Stimulated activated CD4-positive, alpha-beta T cell treated with anti-CD3 and anti-CD28 coated beads, Interleukin-2, amount 100 ng/mL, for 48 hours (primary cell): Measurements from ENCODE around the gene DSCAML1.
"Not testable (repeated sequence)": the region's sequence is repeated elsewhere in the genome, so short reads cannot be mapped to it uniquely, and the experiment has no call there.

Source experiments
- DNase-seq, 2 donors: peaks; one replicate each; pipeline ENCODE4 v3.0.0-alpha.2; 2020

DSCAML1 gene

GRCh38 chr11:117792241-117792640, 4.8 kb downstream of the DSCAML1 start:
- DNase-seq, result no peak

DNA sequence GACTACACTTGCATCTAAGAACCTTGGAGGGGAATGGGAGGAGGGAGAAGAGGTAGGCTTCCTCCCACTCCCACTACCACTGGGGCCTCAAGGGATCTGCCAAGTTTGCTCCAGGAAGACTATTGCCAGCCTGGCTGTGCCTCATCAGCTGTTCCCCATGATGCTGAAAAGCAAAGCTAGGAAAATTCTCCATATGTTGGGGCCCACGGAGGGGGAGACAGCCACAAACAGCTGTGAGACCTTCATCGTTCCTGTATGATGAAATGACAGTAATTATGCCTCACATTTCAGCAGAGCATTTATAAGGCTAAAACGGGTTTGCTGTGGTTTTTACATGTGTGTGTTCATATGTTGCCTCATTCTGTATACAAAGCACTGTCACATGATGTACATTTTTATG, 6.7 kb downstream of the DSCAML1 start:
- no peak for DNase-seq

DNA sequence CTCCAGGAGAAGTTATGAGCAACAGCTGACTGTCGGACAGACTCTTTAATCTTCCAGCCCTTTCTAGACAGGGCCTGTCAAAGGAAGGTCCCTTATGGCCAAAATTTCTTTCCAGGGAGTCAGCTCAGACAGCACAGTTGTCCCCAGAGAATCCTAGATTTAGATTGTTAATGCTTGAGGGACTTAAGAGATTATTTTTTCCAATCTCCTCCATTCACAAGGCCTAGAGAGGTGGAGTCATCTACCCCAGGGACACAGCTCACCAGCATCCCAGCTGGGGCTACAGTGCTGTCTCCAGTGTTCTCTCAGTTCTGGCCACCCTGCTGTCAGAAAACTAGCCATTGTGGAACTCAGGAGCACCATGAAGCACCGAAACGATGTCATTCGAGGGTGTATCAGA, 7.8 kb downstream of the DSCAML1 start:
- DNase-seq, result no peak

DNA sequence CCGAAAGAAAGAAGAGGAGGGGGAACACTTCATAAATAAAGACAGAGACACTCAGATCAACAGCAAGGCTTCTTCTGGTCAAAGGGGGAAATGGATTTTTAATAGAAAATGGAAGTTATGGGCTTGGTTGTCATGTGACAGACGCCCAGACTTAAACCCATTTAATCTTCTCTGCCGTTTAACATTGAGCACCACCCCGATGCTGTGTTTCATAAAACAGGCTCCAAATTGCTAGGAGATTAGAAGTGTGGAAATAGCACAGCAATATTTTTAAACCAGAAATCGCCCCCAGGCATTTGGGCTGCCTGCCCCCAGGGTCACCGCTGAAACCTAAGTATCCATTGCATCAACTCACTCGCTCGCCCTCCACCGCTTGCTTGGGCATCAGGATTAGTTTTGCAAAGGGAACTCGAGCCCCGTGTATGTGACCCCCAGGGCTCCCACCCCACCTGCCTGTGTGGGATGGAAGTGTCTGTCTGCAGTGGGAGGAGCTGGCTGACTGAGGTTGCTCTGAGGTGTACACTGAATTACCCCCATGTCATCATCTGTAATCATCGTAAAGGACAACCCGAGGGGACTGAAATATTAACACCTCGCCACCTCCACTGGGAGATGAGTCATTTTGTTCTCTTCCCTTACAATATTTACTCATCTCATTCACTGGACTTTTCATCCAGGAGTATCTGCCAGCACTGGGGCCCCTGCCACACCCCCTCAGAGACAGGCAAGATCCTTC, 10.7 kb downstream of the DSCAML1 start:
- DNase-seq, result no peak

GRCh38 chr11:117782101-117782500, 14.9 kb downstream of the DSCAML1 start:
- no peak for DNase-seq

GRCh38 chr11:117781627-117782026, 15.4 kb downstream of the DSCAML1 start:
- no peak for DNase-seq

DNA sequence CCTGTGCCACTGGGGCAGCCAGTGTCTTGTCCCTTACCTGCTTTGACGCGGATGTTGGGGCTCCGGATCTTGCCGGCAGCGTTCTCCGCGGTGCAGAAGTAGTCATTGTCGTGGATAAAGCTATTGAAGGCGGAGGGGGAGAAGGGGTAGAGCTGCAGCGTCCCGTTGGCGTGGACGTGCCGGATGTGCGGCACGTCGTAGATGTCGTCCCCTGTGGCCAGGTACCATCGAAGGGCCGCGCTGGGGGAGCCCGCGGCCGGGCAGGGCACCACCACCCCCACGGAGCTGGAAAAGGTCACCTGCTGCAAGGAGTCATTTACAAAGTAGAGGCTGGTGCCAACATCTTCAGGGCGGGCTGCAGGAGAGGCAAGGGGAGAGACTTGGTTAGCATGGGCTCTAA, 16.6 kb downstream of the DSCAML1 start:
- no peak for DNase-seq

GRCh38 chr11:117774553-117774952, 22.5 kb downstream of the DSCAML1 start:
- no peak for DNase-seq

DNA sequence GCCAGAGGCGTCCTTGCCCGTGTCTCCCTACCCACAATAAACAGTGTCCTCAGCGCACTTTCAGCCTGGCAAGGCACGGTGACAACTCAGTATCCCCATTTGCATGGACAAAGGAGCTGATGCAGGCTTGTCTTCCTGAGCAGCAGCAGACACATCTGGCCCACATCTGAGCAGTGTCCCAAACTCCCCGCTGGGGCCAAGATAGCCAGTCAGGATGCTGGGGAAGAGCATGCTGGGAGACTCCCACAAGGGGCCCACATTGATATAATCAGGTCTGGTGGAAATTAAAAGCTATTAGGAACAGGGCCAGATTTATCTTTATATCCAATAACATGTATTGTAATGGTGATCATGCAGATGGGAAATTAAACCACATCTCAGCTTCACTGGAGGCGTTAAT, 24.7 kb downstream of the DSCAML1 start:
- DNase-seq, result no peak

DNA sequence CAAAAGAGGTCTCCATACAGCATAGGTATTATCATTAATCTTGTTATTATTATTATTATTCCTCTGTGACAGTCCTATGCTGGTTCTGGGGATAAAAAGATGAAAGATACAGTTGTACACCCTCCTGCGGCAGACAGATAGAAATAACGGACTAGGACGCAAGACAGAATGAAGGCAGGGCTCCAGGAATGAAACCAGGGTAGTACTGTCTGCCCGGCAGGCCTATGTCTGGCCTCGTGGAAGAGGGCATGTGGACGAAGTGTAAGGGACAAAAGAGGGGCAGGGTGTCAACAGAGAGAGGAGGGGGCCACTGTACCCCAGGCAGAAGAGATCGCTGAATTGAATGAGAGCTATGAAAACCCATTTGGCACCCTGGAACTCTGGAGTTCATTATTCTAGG, 25.2 kb downstream of the DSCAML1 start:
- no peak for DNase-seq

GRCh38 chr11:117771197-117771596, 25.8 kb downstream of the DSCAML1 start:
- DNase-seq, result no peak

DNA sequence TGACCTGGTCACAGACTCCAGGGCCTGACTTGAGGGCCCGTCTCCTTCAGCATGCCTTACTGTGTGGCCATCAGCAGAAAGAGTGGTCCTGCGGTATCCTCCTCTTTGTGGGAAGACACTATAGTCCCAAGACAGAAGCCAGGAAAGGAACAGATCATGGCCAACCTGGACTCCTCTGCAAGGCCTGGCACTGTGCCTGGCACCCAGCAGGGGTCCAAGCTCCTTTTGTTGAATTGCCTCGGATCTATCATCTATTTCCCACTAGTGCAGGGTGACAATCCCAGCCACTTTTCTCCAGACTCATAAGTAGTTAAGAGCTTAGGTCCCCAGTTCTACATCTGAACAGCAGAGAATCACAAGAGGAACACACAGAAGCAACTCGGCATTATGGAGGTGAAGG, 27.0 kb downstream of the DSCAML1 start:
- no peak for DNase-seq

DNA sequence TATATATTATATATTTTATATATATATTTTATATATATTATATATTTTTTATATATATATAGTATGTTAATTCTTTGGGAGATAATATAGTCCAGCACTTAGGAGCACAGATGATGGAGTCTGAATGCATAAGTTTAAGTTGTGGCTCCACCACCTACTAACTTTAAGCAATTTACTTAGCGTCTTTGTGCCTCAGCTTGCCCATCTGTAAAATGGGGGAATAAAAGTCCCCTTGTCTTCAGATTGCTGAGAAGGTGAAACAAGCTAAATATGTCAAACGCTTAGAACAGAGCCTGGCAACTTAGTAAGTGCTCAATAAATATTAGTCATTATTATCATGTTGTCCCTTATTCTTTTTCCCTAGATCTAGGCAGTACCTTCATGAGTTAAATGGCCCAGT, 27.5 kb downstream of the DSCAML1 start:
- DNase-seq, result no peak

DNA sequence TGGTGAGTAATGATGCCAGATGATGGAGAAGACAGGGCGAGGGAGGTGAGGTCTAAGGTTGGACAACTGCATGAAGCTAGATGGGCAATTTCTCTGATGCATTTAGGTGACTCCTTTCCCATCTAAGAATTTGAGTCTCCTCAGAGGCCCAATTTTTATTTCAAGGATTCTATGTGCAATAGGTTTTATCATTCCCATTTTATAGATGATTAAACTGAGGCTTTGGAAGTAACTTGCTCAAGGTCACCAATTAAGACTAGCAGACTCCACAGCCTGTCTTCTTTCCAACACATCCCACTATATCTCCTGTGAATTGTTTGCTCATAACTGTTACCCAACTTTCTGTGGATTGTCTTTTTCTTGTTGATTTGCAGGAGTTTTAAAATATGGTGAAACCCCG, 28.5 kb downstream of the DSCAML1 start:
- DNase-seq, result no peak

DNA sequence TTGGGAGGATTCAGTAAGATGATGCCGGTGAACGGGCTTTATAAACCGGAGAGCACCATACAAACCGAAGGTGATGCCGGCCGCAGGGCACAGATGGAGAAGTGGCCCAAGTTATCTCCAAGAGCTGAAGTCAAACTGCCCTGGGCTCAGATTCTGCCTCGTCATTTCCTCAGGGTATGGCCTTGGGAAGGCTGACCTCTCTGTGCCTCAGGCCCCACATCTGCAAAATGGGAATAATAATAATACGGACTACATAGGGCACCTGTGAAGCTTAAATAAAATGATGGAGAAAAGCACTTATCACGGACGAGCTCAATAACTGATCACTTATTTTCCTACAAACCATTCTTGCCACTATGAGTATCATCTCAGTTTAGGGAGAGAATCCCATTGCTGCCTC, 29.9 kb downstream of the DSCAML1 start:
- DNase-seq, result no peak

- DNase-seq, result no peak
Observed at GRCh38 chr11:117766576-117766975, 30.4 kb downstream of the DSCAML1 start.

DNA sequence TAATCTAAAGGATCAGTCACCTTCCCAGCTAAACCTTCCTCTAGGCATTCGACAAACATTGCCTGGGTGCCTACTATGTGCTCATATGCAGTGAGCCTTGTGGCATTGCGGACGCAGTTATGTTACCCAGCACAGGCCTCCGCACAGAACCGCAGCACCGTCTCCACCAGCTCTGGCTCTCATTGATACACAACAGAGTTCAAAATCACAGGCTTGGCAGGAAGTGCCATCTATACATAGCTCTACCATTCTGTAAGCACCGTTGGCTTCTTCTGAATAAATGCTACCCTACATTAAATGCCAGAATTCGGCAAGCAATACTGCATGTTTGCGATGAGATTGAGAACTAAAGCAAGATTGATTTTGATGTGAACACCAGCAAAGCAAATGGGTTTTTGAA, 31.0 kb downstream of the DSCAML1 start:
- DNase-seq, result no peak

- DNase-seq, result no peak
Observed at GRCh38 chr11:117765068-117765467, 31.9 kb downstream of the DSCAML1 start.

- not testable (repeated sequence) for DNase-seq
Observed at GRCh38 chr11:117763465-117763864, 33.6 kb downstream of the DSCAML1 start.

GRCh38 chr11:117761993-117762392, 35.0 kb downstream of the DSCAML1 start:
- DNase-seq, result no peak

DNA sequence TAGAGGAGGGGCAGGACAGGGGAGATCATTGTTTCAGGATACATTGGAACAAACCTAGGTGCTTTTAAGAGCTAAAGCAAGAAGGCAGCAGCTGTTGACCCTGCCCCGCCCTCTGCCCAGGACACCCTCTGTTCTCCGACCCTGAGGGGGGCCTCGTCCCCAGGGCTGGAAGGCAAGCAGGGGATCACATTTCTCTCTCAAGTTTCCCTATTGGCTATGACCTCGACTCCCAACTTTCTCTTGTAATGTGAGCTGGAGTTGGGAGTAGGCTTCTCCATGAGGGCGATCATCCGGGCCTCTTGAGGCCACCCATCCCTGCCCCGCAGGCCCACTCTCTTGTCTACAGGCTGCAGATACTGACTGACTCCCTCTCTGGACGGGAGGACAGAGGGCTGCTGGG, 37.7 kb downstream of the DSCAML1 start:
- DNase-seq, result no peak

DNA sequence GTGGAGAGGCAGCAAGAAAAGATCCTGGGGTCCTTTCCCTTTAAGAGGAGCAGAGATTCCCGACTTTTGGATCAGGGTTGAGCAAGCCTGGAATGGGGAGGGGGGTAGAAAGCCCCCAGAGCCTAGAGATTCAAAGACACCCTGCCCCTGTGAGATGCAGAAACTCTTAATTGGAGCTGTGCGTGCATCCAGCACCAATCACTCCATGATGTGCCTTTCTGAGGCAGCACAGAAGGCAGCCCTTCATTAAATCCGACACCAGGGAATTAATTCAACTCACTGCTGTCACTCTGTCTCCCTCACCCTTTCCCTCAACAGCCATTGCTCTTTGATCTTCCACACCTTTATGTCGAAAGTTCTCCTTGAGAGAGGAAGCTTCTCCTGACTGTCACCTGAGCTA, 43.0 kb downstream of the DSCAML1 start:
- DNase-seq, result no peak

- DNase-seq, result no peak
Observed at GRCh38 chr11:117752721-117753237, 44.2 kb downstream of the DSCAML1 start.

- DNase-seq, result no peak
Observed at GRCh38 chr11:117752071-117752470, 44.9 kb downstream of the DSCAML1 start.
